HG02588 (cell line): Measurements from ENCODE around the gene AP2A2.
"Not testable (repeated sequence)": the region's sequence is repeated elsewhere in the genome, so short reads cannot be mapped to it uniquely, and the experiment has no call there.

Source experiments
- ATAC-seq: cut with Tn5 transposase; IDR thresholded peaks from one replicate; pipeline ENCODE4 v1.9.1; 2021; ENCODE audit warnings: mild to moderate bottlenecking, moderate library complexity; ENCODE audit not compliant: unreplicated experiment

The AP2A2 gene

GRCh38 chr11:952406-953385 is 27.0 kb downstream of the AP2A2 start:
- ATAC-seq, result no peak

- ATAC-seq, result no peak
Observed at GRCh38 chr11:953512-953911, 27.8 kb downstream of the AP2A2 start.

- no peak for ATAC-seq
Observed at GRCh38 chr11:954392-955153, 28.9 kb downstream of the AP2A2 start.

GRCh38 chr11:955154-956063 is 29.7 kb downstream of the AP2A2 start:
- no peak for ATAC-seq

- ATAC-seq, result no peak
Observed at GRCh38 chr11:957212-957920, 31.7 kb downstream of the AP2A2 start.

GRCh38 chr11:958101-958500 is 32.4 kb downstream of the AP2A2 start:
- ATAC-seq, result no peak

- ATAC-seq, result no peak
Observed at GRCh38 chr11:959027-959426, 33.4 kb downstream of the AP2A2 start.

- no peak for ATAC-seq
Observed at GRCh38 chr11:959608-960007, 33.9 kb downstream of the AP2A2 start.

GRCh38 chr11:961310-961920 is 35.7 kb downstream of the AP2A2 start:
- not testable (repeated sequence) for ATAC-seq

GRCh38 chr11:961921-962320 is 36.3 kb downstream of the AP2A2 start:
- ATAC-seq, result no peak

GRCh38 chr11:962688-963087 is 37.0 kb downstream of the AP2A2 start:
- no peak for ATAC-seq

- no peak for ATAC-seq
Observed at GRCh38 chr11:963852-964251, 38.2 kb downstream of the AP2A2 start.

GRCh38 chr11:965206-965775 is 39.6 kb downstream of the AP2A2 start:
- no peak for ATAC-seq

GRCh38 chr11:967995-968751 is 42.5 kb downstream of the AP2A2 start:
- ATAC-seq, result no peak

- ATAC-seq, result no peak
Observed at GRCh38 chr11:968822-969221, 43.2 kb downstream of the AP2A2 start.

GRCh38 chr11:969651-970205 is 44.1 kb downstream of the AP2A2 start:
- ATAC-seq, result no peak

- no peak for ATAC-seq
Observed at GRCh38 chr11:970319-970871, 44.7 kb downstream of the AP2A2 start.

GRCh38 chr11:971092-971690 is 45.5 kb downstream of the AP2A2 start:
- no peak for ATAC-seq
